ENCODE measurements around the gene NKAIN2. TPM values are rescaled to one million over a fixed set of nuclear protein-coding genes. Genes with fewer than 3 reads are reported as not detected.
A peak's percentile ranks its signal among the peaks of the same experiment; 100 is the strongest.

NKAIN2 gene
- not detected in 2 replicates for total RNA-seq (2014; rRNA removed; shearing (Covaris generic))

DNA sequence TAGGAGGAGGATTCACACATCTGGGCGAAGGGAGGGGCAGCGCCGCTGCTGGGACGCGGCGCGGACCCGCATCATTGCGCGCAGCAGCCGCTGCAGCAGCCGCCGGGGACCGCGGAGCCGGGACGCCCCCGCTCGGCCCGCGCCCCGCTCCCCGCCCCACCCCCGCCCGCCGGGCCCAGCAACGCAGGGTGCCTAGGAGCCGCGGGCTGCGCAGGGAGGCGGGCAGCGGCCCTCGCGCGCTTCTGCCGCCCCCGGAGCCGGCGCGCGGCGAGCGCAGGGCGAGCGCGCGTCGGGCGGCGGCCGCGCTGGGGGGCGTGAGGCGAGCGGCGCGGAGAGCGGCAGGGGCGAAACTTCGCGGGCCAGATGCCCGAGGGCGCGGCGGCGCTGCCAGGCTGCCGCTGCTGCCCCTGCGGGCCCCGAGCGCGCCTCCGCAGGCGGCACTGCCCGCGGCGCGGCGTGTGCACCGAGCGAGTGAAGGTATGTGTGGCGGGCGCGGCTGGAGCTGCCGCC lies at the start of gene NKAIN2:
Gene NKAIN2 (plus strand): TSS at position 362 of the 510 bp plus-strand sequence.
- no peak for DNase-seq (ENCODE audit: low spot score)

GRCh38 chr6:123759472-123759871 lies 44.2 kb upstream of the NKAIN2 start:
- in situ Hi-C loops (cut with HindIII; ENCODE audit: low sequenced_read_pairs), result no loop called here
- DNase-seq (ENCODE audit: low spot score), result no peak

More for the DNA sequence above, at the start of gene NKAIN2:
- in situ Hi-C loops (cut with HindIII; ENCODE audit: low sequenced_read_pairs), result no loop called here

DNA sequence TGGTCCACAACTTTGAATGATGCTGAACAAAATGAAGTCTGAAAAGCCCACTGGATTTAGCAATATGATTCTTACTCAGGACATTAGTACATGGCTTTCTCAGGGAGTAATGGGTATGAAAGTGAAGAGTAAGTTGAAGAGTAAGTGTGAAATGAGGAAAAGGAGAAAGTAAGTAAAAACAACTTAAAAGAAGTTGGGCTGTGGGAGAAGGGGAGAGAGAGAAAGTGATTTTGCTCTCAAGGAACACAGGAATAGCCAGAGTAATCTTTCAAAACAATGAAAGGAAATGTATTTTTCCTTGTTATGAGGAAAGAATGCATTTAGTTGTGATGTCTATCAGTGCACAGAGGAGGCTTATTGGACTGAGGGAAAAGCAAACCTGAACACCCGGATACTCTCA lies 39.8 kb upstream of the NKAIN2 start:
- in situ Hi-C loops (cut with HindIII; ENCODE audit: low sequenced_read_pairs), result no loop called here
- no peak for DNase-seq (ENCODE audit: low spot score)

DNA sequence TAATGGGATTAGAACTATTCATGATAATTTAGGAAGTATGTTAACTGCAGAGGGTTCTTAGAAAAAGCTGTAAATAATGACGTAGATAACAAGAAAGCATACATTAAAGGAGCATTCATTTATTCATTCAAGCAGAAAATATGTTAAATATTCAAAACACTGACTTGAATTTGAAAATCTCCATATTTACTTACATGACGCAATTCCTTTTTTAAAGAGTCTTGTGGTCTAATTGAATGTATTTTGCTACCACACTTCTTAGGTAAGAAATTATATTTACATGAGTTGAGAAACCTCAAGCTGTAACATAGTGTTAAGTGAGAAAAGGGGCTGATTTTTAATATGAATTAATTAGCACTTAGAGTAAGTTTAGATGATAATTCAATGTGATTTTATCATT lies 38.9 kb upstream of the NKAIN2 start:
- no peak for DNase-seq (ENCODE audit: low spot score)
- in situ Hi-C loops (cut with HindIII; ENCODE audit: low sequenced_read_pairs), result no loop called here

GRCh38 chr6:123768921-123769320 lies 34.7 kb upstream of the NKAIN2 start:
- in situ Hi-C loops (cut with HindIII; ENCODE audit: low sequenced_read_pairs), result no loop called here
- DNase-seq (ENCODE audit: low spot score), result no peak

DNA sequence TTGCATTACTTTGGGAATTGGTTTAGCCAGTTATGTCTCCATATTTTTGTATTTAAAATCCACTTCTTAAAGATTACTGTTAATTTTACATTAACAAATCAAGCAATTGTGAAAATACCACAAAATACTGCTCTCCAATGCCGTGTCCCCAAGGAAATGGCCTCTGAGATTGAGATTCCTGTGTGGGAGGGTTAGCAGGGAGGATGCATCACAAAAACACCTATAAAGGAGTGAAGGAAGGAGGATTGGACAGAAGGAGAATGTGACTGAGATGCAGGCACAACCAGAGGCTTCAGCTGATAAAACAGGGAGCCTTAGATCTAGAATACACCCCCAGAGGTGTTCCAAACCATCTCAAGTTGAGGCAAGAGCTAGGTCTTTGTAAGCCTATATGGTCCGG lies 34.2 kb upstream of the NKAIN2 start:
- DNase-seq (ENCODE audit: low spot score), result no peak
- in situ Hi-C loops (cut with HindIII; ENCODE audit: low sequenced_read_pairs), result no loop called here

DNA sequence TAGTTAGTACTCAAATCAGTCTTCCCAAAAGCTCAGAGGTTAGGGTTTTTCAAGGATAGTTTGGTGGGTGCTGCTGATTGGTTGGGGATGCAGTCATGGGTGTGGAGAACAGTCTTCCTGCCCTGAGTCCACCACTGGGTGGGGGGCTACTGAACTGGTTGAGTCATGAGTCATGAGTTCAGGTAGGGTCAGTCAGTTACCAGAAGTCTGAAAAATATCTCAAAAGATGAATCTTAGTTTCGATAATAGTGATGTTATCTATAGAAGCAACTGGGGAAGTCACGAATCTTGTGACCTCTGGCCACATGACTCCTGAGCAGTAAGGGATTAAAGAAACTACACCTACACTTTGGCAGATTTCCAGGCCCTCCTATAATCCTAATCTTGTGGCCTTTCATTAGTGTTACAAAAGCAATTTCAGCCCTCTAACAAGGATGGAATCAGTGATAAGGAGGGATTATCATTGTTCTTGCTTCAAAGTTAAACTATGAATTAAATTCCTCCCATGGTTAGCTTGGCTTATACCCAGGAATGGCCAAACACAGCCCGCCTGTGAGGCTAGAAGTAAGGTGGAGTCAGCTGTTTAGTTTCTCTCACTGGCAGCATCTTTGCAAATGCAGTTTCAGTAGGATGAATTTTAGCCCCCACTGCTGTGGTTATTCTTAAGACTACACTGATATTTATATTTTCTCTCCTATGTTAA lies 33.3 kb upstream of the NKAIN2 start:
- in situ Hi-C loops (cut with HindIII; ENCODE audit: low sequenced_read_pairs), result no loop called here
- no peak for DNase-seq (ENCODE audit: low spot score)

GRCh38 chr6:123771126-123771525 lies 32.5 kb upstream of the NKAIN2 start:
- in situ Hi-C loops (cut with HindIII; ENCODE audit: low sequenced_read_pairs), result no loop called here
- no peak for DNase-seq (ENCODE audit: low spot score)

DNA sequence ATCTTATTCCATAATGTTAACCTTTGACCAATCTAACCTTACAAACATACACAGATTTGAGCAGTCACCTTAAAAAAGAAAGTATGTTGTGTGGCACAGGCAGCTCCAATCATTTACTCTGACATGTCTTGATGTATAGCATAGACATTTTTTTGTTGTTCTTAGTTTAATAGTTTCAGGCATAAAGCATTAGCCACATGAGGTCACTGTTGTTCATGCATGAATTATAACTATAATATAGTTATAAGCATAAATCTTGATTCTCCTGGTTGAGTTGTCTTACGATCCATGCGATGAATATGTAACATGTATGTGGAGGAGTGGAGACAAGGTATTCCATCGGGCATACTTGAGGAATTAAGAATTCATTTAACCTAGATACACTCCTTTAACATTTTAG lies 26.1 kb upstream of the NKAIN2 start:
- in situ Hi-C loops (cut with HindIII; ENCODE audit: low sequenced_read_pairs), result no loop called here
- peak; percentile 57 for DNase-seq (ENCODE audit: low spot score)

DNA sequence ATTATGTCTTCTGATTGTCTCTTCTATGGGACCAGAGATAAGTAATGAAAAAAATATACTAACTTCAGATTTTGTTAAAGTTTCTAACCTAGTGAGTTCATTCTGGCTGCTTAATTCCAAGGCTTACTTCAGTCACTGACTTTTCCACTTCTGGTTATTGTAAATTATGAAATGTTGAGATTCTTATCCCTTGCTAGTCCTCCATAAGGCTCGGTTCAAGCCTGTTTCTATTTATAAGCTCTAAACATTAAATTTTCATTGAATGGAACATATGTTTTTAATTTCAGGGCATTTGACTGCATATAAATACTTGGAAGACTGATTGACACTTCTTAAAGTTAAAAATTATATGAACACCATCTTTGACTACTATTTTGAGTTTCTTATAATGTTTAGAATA lies 23.6 kb upstream of the NKAIN2 start:
- in situ Hi-C loops (cut with HindIII; ENCODE audit: low sequenced_read_pairs), result no loop called here
- no peak for DNase-seq (ENCODE audit: low spot score)

- in situ Hi-C loops (cut with HindIII; ENCODE audit: low sequenced_read_pairs), result no loop called here
- DNase-seq (ENCODE audit: low spot score), result no peak
These were observed 19.3 kb upstream of the NKAIN2 start for GRCh38 chr6:123784330-123784729.

- DNase-seq (ENCODE audit: low spot score), result no peak
- in situ Hi-C loops (cut with HindIII; ENCODE audit: low sequenced_read_pairs), result no loop called here
These were observed 18.6 kb upstream of the NKAIN2 start for GRCh38 chr6:123785039-123785438.

DNA sequence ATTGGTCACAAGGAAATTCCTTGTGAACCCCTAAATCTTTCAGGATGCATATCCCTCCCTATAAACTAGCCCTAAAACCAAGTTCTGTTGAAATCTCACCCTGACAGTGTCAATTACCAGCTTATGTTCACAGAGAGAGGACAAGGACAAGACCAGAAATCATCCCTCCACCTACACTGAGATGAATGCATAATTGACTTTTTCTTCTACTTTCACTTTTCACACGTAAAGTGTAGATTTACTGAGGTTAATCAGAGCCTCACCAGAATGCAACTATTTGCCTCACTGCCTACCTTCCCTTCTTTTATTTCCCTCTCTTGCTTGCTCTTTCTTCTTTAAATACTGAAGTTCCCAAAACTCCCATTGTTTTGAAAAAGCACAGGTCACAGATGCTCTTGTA lies 15.3 kb upstream of the NKAIN2 start:
- DNase-seq (ENCODE audit: low spot score), result no peak
- in situ Hi-C loops (cut with HindIII; ENCODE audit: low sequenced_read_pairs), result no loop called here

DNA sequence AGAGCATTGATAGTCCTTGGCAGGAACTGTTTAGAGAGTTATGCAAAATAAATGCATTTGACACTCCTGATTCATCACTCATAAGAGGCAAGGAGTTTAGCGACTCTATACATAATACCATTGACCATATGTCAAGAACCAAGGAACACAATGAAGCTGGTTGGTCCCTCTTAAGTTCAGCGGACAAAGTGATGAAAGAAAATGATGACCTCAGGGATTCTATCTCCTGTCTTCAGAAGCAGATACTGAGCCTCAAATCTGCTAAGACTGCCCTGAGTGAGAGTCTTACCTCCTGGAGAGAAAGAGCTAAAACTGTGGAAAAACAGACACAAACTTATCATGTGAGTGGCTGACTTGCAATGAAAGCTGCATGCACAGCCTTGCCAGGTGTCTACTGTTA lies 9.5 kb upstream of the NKAIN2 start:
- in situ Hi-C loops (cut with HindIII; ENCODE audit: low sequenced_read_pairs), result no loop called here

DNA sequence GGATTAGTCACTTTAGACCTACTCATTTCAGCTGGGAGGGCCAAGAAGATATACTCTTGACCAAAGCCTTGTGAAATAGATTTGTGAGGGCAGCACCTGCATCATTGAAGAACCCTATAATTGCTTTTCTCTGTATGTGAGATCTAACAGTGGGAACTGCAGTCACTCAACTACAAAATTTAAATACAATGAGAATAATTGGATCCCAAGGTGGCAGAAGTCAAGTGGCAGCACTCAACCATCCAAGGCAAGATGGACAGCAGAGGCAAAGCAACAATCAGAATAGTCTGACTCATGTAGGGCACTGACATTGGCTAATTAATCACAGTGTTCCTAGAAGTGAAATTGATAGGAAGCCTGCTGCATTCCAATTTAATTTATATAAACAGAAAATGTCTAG lies 8.9 kb upstream of the NKAIN2 start:
- in situ Hi-C loops (cut with HindIII; ENCODE audit: low sequenced_read_pairs), result no loop called here
- no peak for DNase-seq (ENCODE audit: low spot score)

More for the DNA sequence above, 9.5 kb upstream of the NKAIN2 start:
- no peak for DNase-seq (ENCODE audit: low spot score)

DNA sequence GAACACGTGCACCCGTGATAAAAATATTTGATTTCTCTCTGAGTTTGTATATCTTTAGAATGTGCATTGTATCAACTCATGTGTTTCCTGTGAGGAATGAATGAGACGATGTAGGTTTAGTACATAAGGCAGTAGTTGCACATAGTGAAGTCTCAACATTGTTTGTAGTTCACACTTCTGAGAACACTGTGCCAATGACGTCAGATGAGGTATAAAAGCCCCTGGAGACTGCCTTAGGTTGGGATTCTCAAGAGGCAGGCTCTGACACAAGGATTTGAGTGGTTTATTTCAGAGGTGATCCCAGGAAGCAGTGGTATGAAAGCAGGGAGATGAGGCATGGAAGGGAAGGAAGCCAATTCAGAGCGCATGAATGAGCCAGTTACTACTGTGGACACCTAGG lies 2.6 kb upstream of the NKAIN2 start:
- in situ Hi-C loops (cut with HindIII; ENCODE audit: low sequenced_read_pairs), result no loop called here
- DNase-seq (ENCODE audit: low spot score), result no peak

GRCh38 chr6:123802351-123802696 lies 1.3 kb upstream of the NKAIN2 start:
- no peak for DNase-seq (ENCODE audit: low spot score)
- in situ Hi-C loops (cut with HindIII; ENCODE audit: low sequenced_read_pairs), result no loop called here

DNA sequence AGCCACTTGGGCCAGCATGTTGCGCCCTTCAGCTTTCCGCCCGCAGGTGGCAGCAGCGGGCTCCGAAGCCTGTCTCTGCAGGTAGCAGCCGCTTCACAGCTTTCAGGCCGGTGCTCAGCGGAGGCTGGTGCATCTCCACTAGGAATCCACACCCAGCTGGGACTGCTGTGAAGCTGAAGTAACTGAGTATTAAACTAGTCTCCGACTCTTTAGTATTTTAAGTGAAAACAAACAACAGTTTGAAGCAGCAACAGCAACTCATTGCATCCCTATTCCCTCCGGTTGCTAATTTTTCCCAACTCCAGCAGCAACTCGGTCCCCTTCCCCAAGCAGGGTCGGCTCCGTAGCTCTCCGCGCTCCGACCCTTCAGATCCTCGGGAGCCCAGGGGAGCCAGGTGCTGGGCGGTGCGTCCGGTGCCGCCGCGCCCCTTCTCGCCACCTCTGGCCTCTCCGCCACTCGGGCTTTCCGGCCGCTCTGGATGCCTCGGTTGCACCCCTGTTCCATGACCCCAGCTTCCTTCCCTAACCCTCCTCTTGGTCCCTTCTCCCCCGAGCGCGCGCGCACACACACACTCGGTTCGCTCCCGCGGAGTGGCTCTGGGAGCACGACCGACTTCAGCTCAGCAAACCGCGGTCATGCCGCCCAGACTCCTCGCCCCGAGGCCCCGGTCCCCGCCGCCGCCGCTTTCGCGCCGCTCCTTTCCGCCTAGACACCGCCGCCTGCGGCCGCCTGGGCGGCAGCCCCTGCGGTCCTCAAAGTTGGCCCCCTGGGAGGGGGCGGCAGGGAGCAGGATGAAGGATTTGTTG lies 765 bp upstream of the NKAIN2 start:
- in situ Hi-C loops (cut with HindIII; ENCODE audit: low sequenced_read_pairs), result no loop called here
- peak; percentile 92 for DNase-seq (ENCODE audit: low spot score)

DNA sequence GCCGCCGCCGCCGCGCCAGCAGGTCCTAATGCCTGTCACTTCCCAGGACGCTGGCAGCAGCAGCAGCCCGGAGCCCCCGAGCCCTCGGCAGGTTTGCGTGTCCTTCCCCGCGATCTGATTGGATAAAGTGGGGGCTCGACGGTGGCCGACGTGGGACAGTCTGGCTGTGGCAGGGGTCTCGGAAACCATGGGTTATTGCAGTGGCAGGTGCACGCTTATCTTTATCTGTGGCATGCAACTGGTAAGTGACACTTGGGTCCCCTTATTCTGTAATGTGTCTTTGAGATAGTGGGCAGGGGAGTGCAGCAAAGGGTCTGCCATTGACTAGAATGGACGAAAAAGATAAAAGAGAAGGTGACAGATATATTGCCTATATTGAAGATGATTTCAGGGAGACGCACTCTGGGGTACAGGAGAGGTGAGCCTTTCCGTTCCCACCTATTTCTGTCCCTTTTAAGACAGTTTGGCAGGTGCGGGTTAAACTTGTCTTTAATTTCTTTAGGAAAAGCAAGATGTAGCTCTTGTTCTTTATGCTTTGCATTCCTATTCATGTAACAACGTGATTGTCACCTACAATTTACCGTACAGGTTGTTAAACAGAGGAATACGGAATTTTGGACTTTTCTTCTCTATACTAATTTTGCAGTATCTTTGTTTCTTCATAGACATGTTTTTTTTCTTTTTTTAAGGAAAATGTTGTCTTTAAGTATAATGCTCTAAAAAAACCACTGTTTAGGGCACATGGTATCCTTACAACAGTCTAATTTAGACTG lies 535 bp downstream of the NKAIN2 start:
- DNase-seq (ENCODE audit: low spot score), result peak; percentile 71
- in situ Hi-C loops (cut with HindIII; ENCODE audit: low sequenced_read_pairs), result no loop called here

Measured in G401 (cell line).